ENCODE data around the gene SPART.

GRCh38 chr13:36342715-36343114 lies 3.5 kb downstream of the SPART start:
- TF ChIP-seq GATA3 (IDR thresholded peaks at IDR 0.05; ENCODE audit: low read depth, low read length) (no peak), GATA2 (IDR thresholded peaks at IDR 0.05; ENCODE audit: low read depth, low read length) (no peak)
